Endothelial cell of umbilical vein (primary cell): Measurements from ENCODE around the gene TENM4.

Experiments used
- EZH2 ChIP-seq: IDR thresholded peaks from 2 replicates; pipeline ENCODE4 v1.6.1; 2012; ENCODE audit warnings: borderline replicate concordance, low read depth, mild to moderate bottlenecking, moderate library complexity, low read length, inconsistent platforms; ENCODE audit not compliant: severe bottlenecking
- FOS ChIP-seq: IDR thresholded peaks from 2 replicates; pipeline ENCODE4 v1.6.1; 2011; ENCODE audit warnings: mild to moderate bottlenecking, low read length, moderate library complexity, borderline replicate concordance; ENCODE audit not compliant: insufficient read depth
- POLR2A ChIP-seq: IDR thresholded peaks from 2 replicates; pipeline ENCODE4 v1.6.1; 2012; ENCODE audit warnings: low read depth, mild to moderate bottlenecking, control low read depth, low read length
- POLR2AphosphoS5 ChIP-seq: IDR thresholded peaks from 2 replicates; pipeline ENCODE4 v1.6.1; 2012; ENCODE audit warnings: low read depth, mild to moderate bottlenecking, control low read depth, low read length, moderate library complexity; ENCODE audit not compliant: insufficient read depth
- TF ChIP-seq, protein P1 (sequence below), 2 donors: IDR thresholded peaks; 1 replicate in 1 of 2; 2 replicates in 1 of 2; pipeline ENCODE4 v1.5.1; 2011; ENCODE audit warnings: low read length in 2 of 2, mild to moderate bottlenecking in 2 of 2, moderate library complexity in 2 of 2, control low read depth in 1 of 2, inconsistent platforms in 1 of 2, low read depth in 1 of 2; ENCODE audit not compliant: insufficient read depth in 1 of 2; ENCODE audit errors: extremely low read depth in 1 of 2
- TF ChIP-seq, protein P2 (sequence below): IDR thresholded peaks from 2 replicates; pipeline ENCODE4 v1.6.1; 2011; ENCODE audit not compliant: insufficient read depth, insufficient read length

DNA sequence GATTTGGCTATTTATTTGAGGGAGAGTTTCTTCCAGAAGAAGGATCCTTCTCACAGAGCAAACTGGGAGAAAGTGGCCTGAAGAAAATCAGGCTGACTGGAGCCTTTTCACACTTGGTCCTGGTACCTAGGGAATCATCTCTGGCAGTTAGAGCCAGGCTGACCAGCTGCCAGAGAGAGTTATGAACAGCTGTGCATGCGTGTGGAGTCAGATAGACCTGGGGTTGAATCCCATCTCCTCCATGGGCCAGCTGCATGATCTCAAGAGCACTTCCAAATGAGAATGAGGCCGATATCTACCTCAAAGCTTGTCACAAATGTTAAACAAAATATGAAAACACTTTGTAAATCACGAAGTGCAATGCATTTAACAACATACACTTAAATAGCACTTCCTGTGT lies 390.0 kb downstream of the TENM4 start:
- TF ChIP-seq, protein P1, sequence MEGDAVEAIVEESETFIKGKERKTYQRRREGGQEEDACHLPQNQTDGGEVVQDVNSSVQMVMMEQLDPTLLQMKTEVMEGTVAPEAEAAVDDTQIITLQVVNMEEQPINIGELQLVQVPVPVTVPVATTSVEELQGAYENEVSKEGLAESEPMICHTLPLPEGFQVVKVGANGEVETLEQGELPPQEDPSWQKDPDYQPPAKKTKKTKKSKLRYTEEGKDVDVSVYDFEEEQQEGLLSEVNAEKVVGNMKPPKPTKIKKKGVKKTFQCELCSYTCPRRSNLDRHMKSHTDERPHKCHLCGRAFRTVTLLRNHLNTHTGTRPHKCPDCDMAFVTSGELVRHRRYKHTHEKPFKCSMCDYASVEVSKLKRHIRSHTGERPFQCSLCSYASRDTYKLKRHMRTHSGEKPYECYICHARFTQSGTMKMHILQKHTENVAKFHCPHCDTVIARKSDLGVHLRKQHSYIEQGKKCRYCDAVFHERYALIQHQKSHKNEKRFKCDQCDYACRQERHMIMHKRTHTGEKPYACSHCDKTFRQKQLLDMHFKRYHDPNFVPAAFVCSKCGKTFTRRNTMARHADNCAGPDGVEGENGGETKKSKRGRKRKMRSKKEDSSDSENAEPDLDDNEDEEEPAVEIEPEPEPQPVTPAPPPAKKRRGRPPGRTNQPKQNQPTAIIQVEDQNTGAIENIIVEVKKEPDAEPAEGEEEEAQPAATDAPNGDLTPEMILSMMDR (IDR thresholded peaks at IDR 0.05; ENCODE audit: extremely low read depth in 1 of 2, insufficient read depth in 1 of 2, low read depth in 1 of 2, low read length in 2 of 2): no peak
- TF ChIP-seq FOS (no peak), POLR2AphosphoS5 (no peak), POLR2A (no peak), EZH2 (no peak)
- TF ChIP-seq, protein P2, sequence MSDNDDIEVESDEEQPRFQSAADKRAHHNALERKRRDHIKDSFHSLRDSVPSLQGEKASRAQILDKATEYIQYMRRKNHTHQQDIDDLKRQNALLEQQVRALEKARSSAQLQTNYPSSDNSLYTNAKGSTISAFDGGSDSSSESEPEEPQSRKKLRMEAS: no peak
